ENCODE data around the gene LBP. TPM values are rescaled to one million over a fixed set of nuclear protein-coding genes. Genes with fewer than 3 reads are reported as not detected.

The LBP gene
- total and polyA plus RNA-seq, 10 of the 15 experiments (the other 5 are each of a cell fraction or from before 2014, with no cell fraction given) = 0.04 to 0.10 TPM; not detected in 8

DNA sequence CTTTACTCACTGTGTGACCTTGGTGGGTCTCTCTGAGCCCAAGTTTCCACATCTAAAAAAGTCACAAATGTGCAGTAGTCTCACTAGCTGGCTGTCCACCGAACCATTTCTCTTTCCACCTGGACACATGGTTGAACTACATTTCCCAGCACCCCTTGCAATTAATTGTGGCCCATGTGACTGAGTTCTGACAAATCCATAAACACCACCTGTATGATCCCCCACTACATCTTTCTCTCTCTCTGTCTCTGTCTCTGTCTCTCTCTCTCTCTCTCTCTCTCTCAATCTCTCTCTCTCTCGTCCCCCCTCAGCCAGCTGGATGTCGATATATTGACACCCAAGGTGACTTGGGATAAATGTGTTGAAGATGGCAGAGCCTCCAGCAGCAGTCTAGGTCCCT is 46.1 kb downstream of the LBP start (continued):
- TF ChIP-seq, protein P1, sequence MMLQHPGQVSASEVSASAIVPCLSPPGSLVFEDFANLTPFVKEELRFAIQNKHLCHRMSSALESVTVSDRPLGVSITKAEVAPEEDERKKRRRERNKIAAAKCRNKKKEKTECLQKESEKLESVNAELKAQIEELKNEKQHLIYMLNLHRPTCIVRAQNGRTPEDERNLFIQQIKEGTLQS (IDR thresholded peaks at IDR 0.05; ENCODE audit: borderline replicate concordance, extremely low read depth, low read depth, low read length) = peak; percentile 76; the same call in 1 of the 2 replicates
- TF ChIP-seq SMAD1 (IDR thresholded peaks at IDR 0.05; ENCODE audit: low read depth, partially characterized antibody) (no peak), ZNF217 (IDR thresholded peaks at IDR 0.05) (no peak), RAD21 (IDR thresholded peaks at IDR 0.05; ENCODE audit: insufficient read depth, low read depth, low read length) (no peak), RAD51 (IDR thresholded peaks at IDR 0.05) (peak; percentile 61), RBBP5 (conservative IDR thresholded peaks at IDR 0.05) (no peak), PML (IDR thresholded peaks at IDR 0.05; ENCODE audit: low read length) (no peak), ATF7 (IDR thresholded peaks at IDR 0.05; ENCODE audit: low read depth) (no peak), BMI1 (IDR thresholded peaks at IDR 0.05; ENCODE audit: borderline replicate concordance) (no peak)
- TF ChIP-seq, protein P2, sequence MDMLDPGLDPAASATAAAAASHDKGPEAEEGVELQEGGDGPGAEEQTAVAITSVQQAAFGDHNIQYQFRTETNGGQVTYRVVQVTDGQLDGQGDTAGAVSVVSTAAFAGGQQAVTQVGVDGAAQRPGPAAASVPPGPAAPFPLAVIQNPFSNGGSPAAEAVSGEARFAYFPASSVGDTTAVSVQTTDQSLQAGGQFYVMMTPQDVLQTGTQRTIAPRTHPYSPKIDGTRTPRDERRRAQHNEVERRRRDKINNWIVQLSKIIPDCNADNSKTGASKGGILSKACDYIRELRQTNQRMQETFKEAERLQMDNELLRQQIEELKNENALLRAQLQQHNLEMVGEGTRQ (IDR thresholded peaks at IDR 0.05; ENCODE audit: borderline replicate concordance, low read depth, low read length) = peak; percentile 39; the same call in 1 of the 2 replicates

DNA sequence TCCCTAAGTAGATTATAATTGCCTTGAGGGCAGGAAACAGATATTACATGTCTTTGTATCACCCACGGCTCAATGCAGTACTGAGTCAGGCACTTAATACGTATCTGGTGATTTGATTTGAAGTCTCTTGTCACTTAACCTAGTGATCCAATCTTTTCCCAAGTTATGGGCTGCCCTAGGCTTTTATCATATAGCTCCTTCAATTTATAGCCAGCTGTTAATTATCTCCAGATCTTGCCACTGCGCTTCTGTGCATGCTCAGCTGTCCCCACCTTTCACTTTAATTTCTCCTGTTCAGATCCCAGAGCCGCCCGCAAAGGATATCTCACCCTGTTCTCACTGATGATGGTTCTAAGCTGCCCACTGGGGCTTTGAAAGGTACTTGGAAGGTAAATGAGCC is 47.0 kb downstream of the LBP start:
- no TSS peak for BruUV-seq (replicated peaks)
- POLR2A ChIA-PET = no interaction called here
- no peak for TF ChIP-seq ETV6 (conservative IDR thresholded peaks at IDR 0.05 in 1 of 2, IDR thresholded peaks at IDR 0.05 in 1 of 2; ENCODE audit: borderline replicate concordance in 1 of 2, low read depth in 1 of 2)
- no peak for TF ChIP-seq RBBP5 (conservative IDR thresholded peaks at IDR 0.05)
- no peak for TF ChIP-seq KLF5 (IDR thresholded peaks at IDR 0.05; ENCODE audit: partially characterized antibody)
- TF ChIP-seq, protein P3, sequence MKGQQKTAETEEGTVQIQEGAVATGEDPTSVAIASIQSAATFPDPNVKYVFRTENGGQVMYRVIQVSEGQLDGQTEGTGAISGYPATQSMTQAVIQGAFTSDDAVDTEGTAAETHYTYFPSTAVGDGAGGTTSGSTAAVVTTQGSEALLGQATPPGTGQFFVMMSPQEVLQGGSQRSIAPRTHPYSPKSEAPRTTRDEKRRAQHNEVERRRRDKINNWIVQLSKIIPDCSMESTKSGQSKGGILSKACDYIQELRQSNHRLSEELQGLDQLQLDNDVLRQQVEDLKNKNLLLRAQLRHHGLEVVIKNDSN (IDR thresholded peaks at IDR 0.05; ENCODE audit: borderline replicate concordance, extremely low read length, insufficient read depth, low read depth, low read length) = no peak
- no peak for TF ChIP-seq SIX5 (IDR thresholded peaks at IDR 0.05; ENCODE audit: low read depth, low read length, severe bottlenecking)
- TF ChIP-seq SMC3 (IDR thresholded peaks at IDR 0.05; ENCODE audit: borderline replicate concordance, low read length) = no peak
- 66% methylated on average over 5 of the region's 5 CpGs for WGBS (ENCODE audit: insufficient coverage, insufficient replicate concordance, low lambda C conversion rate, missing lambda C conversion rate)
- Histone ChIP-seq H4K20me1 (ENCODE audit: control insufficient read depth, insufficient read depth) (no peaks in the 10 kb centered on the region), H3K36me3 (ENCODE audit: control insufficient read depth in 2 of 2, insufficient read depth in 2 of 2, low read length in 1 of 2) (no peaks in the 10 kb centered on the region), H3K27me3 (replicated peaks in 1 of 2; ENCODE audit: control insufficient read depth in 2 of 2, insufficient read depth in 2 of 2, low read length in 1 of 2) (no peaks in the 10 kb centered on the region; a peak in 1 of 4 replicates), H3K4me3 (no peak overlapping the region), H3K9me3 (replicated peaks; ENCODE audit: control insufficient read depth, insufficient read depth, low read length) (no peaks in the 10 kb centered on the region), H3K79me2 (ENCODE audit: control insufficient read depth, insufficient read depth, low read length) (no peaks in the 10 kb centered on the region), H3K4me1 (ENCODE audit: control insufficient read depth, insufficient read depth, low read length) (no peaks in the 10 kb centered on the region), H2AFZ (ENCODE audit: control insufficient read depth, low read depth, low read length) (no peak overlapping the region), H3K27ac (ENCODE audit: control insufficient read depth, insufficient read depth) (no peak overlapping the region), H3K9ac (ENCODE audit: control insufficient read depth, insufficient read depth, low read length) (no peak overlapping the region), H3K4me2 (ENCODE audit: control insufficient read depth, insufficient read depth) (no peak overlapping the region)
- SMC1A ChIA-PET (ENCODE audit: uncharacterized antibody, unreplicated experiment) = no interaction called here
- in situ Hi-C loops (cut with MboI) = no loop called here
- RAD21 ChIA-PET (ENCODE audit: unreplicated experiment) = no interaction called here
- FAIRE-seq (no peak), DNase-seq (ENCODE audit: low read depth, low spot score) (no peak), ATAC-seq (no peak)
- intact Hi-C loops (cut with micrococcal nuclease; ENCODE audit: unreplicated experiment) = no loop called here
- CTCF ChIA-PET = interaction anchor here (0.6 to 2.2 kb wide), 2 partner anchors 15 to 19 kb away, joined by 5 to 7 read pairs; no protein-coding TSS in a partner anchor

All from GM12878 (cell line).